Measurements from ENCODE around the gene OR2T10.
"Not testable (repeated sequence)": the region's sequence is repeated elsewhere in the genome, so short reads cannot be mapped to it uniquely, and the experiment has no call there.

Gene OR2T10

GRCh38 chr1:248565530-248566373, 31.7 kb downstream of the OR2T10 start:
- not testable (repeated sequence) for H3K27me3 ChIP-seq (ENCODE audit: control insufficient read depth, insufficient read depth, low read length); H3K4me1 ChIP-seq (ENCODE audit: control insufficient read depth, insufficient read depth, low read length); H3K9me3 ChIP-seq (ENCODE audit: control insufficient read depth, insufficient read depth, low read depth, low read length); H3K4me3 ChIP-seq (ENCODE audit: low read depth, low read length); H3K9ac ChIP-seq (ENCODE audit: low read length); H3K36me3 ChIP-seq (ENCODE audit: control insufficient read depth, insufficient read depth, low read length); H3K27ac ChIP-seq (ENCODE audit: low read depth, low read length)

DNA sequence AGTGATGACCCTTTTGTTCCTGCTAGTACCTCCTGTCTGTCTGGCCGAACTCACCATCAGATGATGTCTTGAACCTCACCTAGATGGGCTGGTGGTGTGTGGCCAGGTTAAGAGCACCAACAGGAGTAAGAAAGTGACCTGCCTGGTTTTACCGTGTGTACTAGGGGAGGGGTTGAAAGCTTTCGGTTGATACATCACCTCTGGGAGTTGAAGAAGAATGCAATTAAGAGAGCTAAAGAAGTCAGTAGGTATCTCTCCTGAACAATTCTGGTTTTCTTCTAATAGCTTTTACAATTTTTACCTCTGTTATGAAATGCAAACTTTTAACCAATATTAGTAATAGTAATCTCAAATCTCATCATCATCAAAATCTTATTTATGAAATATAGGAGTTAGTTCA, 34.8 kb downstream of the OR2T10 start, which contains the start of gene OR2T29:
Gene OR2T29, minus strand, starts transcription at position 101 of the 400 bp plus-strand sequence. CDS start 3,281 bp downstream, outside the sequence.
- H3K9ac ChIP-seq (ENCODE audit: low read length); H3K36me3 ChIP-seq (ENCODE audit: control insufficient read depth, insufficient read depth, low read length): not testable (repeated sequence)

DNA sequence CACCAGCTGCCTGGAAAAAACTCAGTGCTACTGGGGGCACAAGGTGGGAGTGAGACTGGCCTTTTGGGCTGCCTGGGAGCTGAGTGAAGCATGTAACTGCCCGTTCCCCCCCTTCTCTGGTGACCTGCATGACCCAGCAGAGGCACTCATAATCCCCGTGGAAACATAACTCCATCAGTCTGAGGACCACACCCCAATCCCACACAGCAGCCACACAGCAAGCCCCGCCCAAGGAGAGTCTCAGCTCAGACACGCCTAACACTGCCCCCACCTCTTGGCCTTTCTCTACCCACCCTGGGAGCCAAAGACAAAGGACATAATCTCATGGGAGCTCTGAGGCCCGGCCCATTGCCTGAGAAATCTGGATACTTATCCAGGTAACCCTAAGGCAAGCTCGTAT, 46.5 kb downstream of the OR2T10 start:
- not testable (repeated sequence) for H3K27ac ChIP-seq (ENCODE audit: low read depth, low read length); H3K27me3 ChIP-seq (ENCODE audit: control insufficient read depth, insufficient read depth, low read length); H3K4me1 ChIP-seq (ENCODE audit: control insufficient read depth, insufficient read depth, low read length); H3K4me3 ChIP-seq (ENCODE audit: low read depth, low read length); H3K36me3 ChIP-seq (ENCODE audit: control insufficient read depth, insufficient read depth, low read length); H3K9me3 ChIP-seq (ENCODE audit: control insufficient read depth, insufficient read depth, low read depth, low read length); H3K9ac ChIP-seq (ENCODE audit: low read length)

More for the DNA sequence above, 34.8 kb downstream of the OR2T10 start, which contains the start of gene OR2T29:
- not testable (repeated sequence) for H3K4me3 ChIP-seq (ENCODE audit: low read depth, low read length); H3K4me1 ChIP-seq (ENCODE audit: control insufficient read depth, insufficient read depth, low read length); H3K27ac ChIP-seq (ENCODE audit: low read depth, low read length); H3K9me3 ChIP-seq (ENCODE audit: control insufficient read depth, insufficient read depth, low read depth, low read length); H3K27me3 ChIP-seq (ENCODE audit: control insufficient read depth, insufficient read depth, low read length)

DNA sequence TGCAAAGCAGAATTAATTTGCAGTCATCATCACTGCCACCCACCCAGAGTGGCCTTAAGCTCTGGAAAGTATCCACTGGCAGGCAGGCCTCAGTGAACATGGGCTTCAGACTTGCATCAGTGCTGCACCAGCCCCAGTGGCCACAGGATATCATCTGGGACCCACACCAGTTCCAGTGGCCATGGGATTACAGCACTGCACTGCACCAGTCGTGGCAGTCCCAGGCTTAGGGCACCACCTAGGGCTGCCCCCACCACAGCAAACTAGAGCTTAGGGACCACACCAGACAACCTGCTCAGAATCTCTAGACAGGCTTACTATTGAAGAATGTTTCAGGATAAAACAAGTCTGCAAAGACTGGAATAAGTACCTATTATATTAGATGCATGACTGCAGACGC, 50.1 kb downstream of the OR2T10 start:
- not testable (repeated sequence) for H3K4me1 ChIP-seq (ENCODE audit: control insufficient read depth, insufficient read depth, low read length); H3K36me3 ChIP-seq (ENCODE audit: control insufficient read depth, insufficient read depth, low read length); H3K27ac ChIP-seq (ENCODE audit: low read depth, low read length); H3K27me3 ChIP-seq (ENCODE audit: control insufficient read depth, insufficient read depth, low read length); H3K4me3 ChIP-seq (ENCODE audit: low read depth, low read length); H3K9ac ChIP-seq (ENCODE audit: low read length); H3K9me3 ChIP-seq (ENCODE audit: control insufficient read depth, insufficient read depth, low read depth, low read length)
